ENCODE results near the gene DACH1. TPM values are rescaled to one million over a fixed set of nuclear protein-coding genes. Genes with fewer than 3 reads are reported as not detected.

Gene DACH1
- total and polyA plus RNA-seq, 11 donors = 1.2 to 3.8 (median 2.1) TPM

DNA sequence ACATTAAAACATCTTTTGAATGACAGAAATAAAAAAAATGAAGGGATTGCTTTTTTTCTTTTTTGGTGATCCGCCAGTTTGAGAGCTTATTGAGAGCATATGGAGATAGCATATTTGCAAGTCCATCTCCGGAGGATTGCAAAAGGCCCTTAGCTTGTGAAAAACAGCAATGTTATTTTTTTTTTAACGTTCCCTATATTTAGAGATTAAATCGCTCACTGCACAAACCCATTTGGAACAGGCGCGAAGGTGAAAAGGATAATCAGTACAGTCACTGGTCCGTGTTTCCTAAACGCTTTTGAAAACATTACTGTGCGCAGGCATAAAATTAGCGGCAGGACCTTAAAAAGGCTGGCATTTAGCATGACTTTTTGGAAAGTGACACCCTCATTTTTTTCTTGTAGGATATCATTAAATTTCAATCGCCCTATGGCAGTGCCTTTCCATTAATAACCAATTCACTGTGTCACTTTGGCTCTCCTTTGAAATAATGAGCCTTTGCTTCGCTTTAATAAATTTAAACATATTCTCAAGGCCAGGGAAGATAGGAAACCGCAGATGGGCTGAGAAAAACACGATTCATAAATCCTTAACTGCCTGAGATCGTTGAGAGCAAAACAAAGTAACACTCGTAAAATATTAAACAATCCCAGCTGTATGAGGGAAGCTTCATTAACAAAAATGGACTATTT is 342.2 kb downstream of the DACH1 start:
- DNase-seq (no peak), ATAC-seq (no peak)
- Histone ChIP-seq H3K4me1 (peaks cover 0 to 27% (median 0%) of the 10 kb centered on the region in 12 donors), H3K36me3 (no peaks in the 10 kb centered on the region), H3K27ac (peak overlapping the region in 1 of 12 donors; percentile 11), H3K9me3 (no peaks in the 10 kb centered on the region), H3K4me3 (peak overlapping the region in 9 of 12 donors; percentile 1 to 31 (median 16)), H3K27me3 (no peaks in the 10 kb centered on the region)
- TF ChIP-seq CTCF (IDR thresholded peaks at IDR 0.05) = no peak
- no peak for TF ChIP-seq POLR2A (IDR thresholded peaks at IDR 0.05)
- intact Hi-C loops (cut with DNase I) = no loop called here
- 73 to 83% (median 80%) methylated on average over 16 of the region's 16 CpGs for WGBS, 4 donors

DNA sequence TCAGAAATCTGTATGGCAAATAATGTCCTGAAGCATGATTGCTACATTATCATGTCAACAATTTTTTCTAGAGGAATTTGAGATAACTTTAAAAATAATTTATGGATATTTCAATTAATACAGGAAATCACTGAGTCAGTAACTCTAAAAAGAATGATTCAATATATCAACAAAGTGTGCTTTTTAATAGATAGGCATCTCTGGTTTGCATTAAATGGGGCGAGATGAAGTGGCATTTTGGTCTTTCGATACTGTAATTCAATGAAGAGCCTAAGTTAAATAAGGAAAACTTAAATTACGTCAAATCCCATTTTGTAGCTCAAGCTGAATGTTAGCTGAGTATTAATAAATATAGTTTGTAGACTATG is 342.8 kb downstream of the DACH1 start:
- intact Hi-C loops (cut with DNase I) = no loop called here
- DNase-seq = no peak
- ATAC-seq = no peak
- H3K9me3 ChIP-seq = no peaks in the 10 kb centered on the region
- H3K27me3 ChIP-seq = no peaks in the 10 kb centered on the region
- 83 to 89% (median 87%) methylated on average over 3 of the region's 3 CpGs for WGBS, 4 donors
- peaks cover 0 to 27% (median 0%) of the 10 kb centered on the region in 12 donors for H3K4me1 ChIP-seq
- no peaks in the 10 kb centered on the region for H3K36me3 ChIP-seq
- peak overlapping the region in 2 of 12 donors; percentile 21 to 24 for H3K4me3 ChIP-seq
- no peak overlapping the region for H3K27ac ChIP-seq
- TF ChIP-seq CTCF (IDR thresholded peaks at IDR 0.05) (no peak), POLR2A (IDR thresholded peaks at IDR 0.05) (no peak)

DNA sequence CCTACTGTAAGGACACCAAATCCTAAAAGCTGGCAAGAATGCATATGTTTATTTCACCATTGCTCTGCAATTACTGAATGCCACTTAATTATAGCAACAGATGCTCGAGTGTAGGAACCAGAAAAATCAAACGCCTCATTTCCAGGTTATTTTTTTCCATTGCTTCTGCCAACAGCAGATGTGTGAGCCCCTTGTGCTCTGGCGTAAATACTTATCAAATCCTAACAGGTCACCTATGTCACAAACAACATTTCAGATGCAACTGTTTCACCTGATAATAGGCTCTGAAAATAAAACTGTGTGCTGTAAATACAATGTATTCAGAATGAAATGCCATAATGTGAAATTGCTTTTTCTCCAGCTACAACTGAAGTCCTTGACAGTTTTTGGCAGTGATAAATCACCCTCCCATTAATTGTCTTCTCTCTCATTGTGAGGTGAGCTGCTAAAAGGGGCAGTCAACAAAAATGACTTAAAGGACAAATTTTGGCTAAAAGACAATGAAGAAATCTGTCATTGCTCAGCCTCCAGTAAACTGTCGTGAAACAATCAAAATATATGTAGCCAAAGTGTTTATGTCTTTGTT is 344.0 kb downstream of the DACH1 start:
- Histone ChIP-seq H3K4me3 (no peak overlapping the region), H3K36me3 (no peaks in the 10 kb centered on the region), H3K27ac (peak overlapping the region in 1 of 12 donors; percentile 15), H3K9me3 (no peaks in the 10 kb centered on the region), H3K4me1 (peaks cover 0 to 27% (median 0%) of the 10 kb centered on the region in 12 donors), H3K27me3 (no peaks in the 10 kb centered on the region)
- ATAC-seq (no peak), DNase-seq (no peak)
- intact Hi-C loops (cut with DNase I) = no loop called here
- TF ChIP-seq CTCF (IDR thresholded peaks at IDR 0.05) (no peak), POLR2A (IDR thresholded peaks at IDR 0.05) (no peak)
- 31 to 41% (median 34%) methylated on average over 4 of the region's 4 CpGs for WGBS, 4 donors

GRCh38 chr13:71517004-71517403 is 350.0 kb downstream of the DACH1 start:
- TF ChIP-seq POLR2A (IDR thresholded peaks at IDR 0.05) (no peak), CTCF (IDR thresholded peaks at IDR 0.05) (no peak)
- intact Hi-C loops (cut with DNase I) = no loop called here
- no peak overlapping the region for H3K4me3 ChIP-seq
- H3K27ac ChIP-seq = no peak overlapping the region
- H3K9me3 ChIP-seq = no peaks in the 10 kb centered on the region
- no peak for DNase-seq
- ATAC-seq = no peak
- no peaks in the 10 kb centered on the region for H3K36me3 ChIP-seq
- WGBS, 4 donors = 97% methylated on average over 2 of the region's 2 CpGs
- H3K4me1 ChIP-seq = peaks cover 0 to 14% (median 0%) of the 10 kb centered on the region in 12 donors
- no peaks in the 10 kb centered on the region for H3K27me3 ChIP-seq
